GM10266 (cell line): ENCODE data around the gene PRDM15.
A peak's percentile ranks its signal among the peaks of the same experiment; 100 is the strongest.

Experiments
- DNase-seq: peaks from one replicate; pipeline ENCODE4 v3.0.0; 2012; ENCODE audit errors: extremely low spot score
- TF ChIP-seq, protein P1 (sequence below): IDR thresholded peaks from 2 replicates; pipeline ENCODE4 v1.5.1; 2012; ENCODE audit warnings: mild to moderate bottlenecking, low read depth; ENCODE audit not compliant: control insufficient read depth, insufficient read depth; ENCODE audit errors: missing control alignments

Gene PRDM15

DNA sequence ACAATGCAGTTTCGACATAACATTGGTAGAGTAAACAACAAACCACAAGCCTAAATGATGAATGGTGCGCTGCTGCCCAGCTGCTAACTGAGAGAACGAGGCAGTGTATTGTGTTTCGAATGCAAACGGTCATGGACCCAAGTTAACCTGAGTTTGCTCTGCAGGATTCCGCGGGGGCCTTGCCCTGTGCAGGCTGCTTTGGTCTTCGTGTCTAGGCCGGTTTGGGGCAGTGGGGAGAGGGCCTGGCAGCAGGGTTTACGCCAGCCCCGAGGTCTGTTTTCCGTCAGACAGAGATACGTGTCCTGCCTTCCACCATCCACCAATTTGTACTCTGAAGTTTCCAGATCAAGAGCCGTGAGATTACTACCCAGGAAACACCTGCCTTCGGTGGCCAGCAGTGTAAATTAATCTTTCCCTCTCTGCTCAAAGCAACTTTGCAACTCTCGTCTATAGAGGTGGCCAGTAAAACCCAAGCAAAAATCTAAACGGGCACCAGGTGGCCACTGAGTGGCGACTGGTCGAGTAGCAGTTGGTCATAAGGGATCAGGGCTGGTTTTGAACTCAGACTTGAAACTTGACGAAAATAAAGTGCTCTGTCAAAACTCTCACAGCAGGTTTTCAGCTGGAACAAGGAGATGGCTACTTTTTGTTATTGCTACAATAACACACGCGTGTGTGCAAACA is 6.3 kb upstream of the PRDM15 start:
- DNase-seq, result no peak
- TF ChIP-seq, protein P1, sequence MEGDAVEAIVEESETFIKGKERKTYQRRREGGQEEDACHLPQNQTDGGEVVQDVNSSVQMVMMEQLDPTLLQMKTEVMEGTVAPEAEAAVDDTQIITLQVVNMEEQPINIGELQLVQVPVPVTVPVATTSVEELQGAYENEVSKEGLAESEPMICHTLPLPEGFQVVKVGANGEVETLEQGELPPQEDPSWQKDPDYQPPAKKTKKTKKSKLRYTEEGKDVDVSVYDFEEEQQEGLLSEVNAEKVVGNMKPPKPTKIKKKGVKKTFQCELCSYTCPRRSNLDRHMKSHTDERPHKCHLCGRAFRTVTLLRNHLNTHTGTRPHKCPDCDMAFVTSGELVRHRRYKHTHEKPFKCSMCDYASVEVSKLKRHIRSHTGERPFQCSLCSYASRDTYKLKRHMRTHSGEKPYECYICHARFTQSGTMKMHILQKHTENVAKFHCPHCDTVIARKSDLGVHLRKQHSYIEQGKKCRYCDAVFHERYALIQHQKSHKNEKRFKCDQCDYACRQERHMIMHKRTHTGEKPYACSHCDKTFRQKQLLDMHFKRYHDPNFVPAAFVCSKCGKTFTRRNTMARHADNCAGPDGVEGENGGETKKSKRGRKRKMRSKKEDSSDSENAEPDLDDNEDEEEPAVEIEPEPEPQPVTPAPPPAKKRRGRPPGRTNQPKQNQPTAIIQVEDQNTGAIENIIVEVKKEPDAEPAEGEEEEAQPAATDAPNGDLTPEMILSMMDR, result peak; percentile 9

DNA sequence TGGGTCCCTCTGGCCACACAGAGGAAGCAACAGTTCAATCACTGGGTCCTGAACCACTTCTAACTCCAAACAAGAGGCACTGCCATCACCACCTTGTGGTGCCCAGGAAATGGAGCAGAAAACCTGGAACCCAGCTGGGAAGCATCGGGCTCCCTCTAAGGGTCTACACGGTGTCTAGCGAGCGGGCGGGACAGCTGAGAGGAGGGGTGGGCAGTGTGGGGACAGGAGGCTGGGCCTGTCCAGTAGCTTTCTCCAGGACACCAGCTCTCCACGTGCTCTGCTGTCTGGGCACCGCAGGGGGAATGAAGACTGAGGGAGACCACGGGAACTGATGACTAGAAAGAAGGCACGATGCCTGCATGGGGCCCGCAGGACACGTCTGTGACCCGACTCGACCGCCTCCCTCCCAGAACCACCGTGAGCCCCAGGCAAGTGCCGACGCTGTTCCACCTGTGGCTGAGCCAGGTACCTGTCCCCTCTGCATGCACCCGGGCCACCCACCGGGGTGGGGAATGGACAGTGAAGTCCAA is 5.4 kb upstream of the PRDM15 start:
- TF ChIP-seq, protein P1, result no peak
- no peak for DNase-seq

DNA sequence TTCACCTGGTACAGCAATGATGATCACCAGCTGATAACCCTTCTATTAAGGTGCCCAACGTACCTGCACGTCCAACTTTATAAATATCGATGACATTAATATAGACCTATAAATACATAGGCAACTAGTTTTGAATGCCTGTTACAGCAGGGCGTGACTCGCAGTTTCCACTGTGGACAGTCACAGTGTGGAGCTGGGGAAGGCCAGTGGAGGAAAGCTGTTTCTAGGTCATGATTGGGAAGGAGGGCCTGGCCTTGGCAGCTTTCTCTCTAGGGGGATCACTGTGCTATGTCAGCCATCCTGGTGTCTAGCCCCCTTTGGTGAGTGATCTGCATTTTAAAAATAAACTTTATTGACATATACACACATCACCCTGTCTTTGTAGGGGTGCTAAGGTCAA is 4.4 kb upstream of the PRDM15 start:
- no peak for DNase-seq

DNA sequence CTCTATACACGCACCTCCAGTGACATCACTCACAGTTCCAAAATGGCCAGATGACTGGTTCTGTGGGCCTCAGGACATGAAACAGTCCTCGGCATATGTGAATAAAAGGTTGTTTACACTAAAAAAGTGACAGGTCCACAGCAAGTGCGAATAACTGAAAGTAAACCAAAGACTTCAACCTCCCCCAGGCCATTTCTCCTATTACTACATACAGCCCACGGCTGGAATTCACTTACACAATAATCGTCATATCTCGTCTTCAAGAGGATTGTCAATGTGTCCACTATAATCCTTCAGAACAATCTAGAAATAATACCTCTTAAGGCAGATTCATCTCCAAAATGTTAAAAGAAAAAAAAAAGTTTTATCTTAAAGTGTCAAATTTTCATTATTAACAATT is 1.9 kb upstream of the PRDM15 start:
- TF ChIP-seq, protein P1, result no peak
- no peak for DNase-seq

More for the DNA sequence above, 4.4 kb upstream of the PRDM15 start:
- TF ChIP-seq, protein P1, result no peak

DNA sequence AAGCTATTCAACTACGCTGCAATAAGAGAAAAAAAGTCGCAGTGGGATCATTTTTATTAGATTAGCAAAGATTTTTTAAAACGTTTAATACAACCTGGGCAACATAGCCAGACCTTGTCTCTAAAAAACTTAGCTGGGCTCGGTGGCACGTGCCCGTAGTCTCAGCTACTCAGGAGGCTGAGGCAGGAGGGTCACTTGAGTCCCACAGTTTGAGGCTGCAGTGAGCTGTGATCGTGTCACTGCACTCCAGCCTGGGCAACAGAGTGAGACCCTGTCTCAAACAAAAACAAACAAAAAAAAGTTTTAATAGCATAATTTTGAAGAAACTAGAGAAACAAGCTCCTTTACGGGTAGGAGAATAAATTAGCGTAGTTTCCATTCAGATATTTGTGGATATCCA is 1.0 kb upstream of the PRDM15 start:
- TF ChIP-seq, protein P1, result no peak
- DNase-seq, result no peak

DNA sequence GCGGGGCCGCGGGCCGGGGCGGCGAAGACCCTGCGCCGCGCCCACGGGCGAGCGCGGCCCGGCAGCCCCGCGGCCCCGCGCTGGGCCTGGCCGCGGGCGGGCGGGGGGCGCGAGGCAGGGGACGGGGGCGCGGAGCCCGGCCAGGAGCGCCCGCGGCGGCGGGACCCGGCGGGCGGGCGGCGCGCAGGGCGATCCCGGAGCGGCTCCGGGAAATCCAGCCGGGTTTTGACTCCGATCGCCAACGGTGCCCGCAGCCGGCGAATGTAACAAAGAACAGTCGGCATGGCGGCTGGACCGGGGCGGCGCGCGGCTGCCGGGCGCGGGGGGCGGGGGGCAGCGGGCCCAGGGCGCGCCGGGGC is 334 bp downstream of the PRDM15 start:
- TF ChIP-seq, protein P1, result no peak
- peak; percentile 93 for DNase-seq

DNA sequence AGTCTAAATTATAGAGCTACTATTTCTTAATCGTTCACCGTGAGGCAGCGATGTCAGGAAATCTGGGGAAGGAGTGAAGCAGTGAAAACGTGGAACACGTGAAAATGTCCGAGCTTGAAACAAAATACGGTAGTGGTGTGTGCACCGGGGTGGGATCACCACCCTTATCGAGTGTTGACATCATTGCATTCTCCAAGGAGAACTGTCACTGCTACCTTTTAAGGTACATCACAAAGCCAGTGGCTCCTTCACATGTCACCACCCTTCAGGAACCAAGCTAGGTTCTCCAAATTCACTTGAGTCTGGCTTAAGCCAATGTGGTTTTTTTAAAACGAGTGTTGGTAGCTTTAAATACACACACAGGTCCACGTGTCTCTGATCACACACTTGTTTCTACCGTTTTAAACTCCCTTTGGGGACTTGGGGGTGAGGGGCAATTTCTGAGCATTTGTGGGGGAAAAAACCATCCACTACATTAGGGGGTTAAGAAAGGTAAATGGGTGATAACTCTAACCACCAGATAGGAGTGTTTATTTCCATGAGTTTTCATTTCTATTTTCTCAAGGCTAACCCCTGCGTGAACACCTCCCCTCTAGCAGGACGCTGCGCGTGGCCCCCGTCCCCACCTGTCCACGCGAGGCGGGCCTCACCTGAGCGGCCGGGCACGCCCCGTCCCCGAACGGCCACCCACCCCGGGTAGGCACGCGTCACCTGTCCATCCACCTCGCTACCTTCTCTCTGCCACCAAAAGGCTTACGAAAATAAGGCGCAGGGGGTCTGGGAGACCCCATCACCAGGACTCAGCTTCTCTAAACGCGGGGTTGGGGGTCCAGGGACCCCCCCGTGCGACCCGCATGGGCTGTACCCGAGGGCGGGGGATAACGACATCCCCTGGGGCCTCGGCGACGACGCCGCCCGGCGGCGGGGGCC is 978 bp downstream of the PRDM15 start:
- TF ChIP-seq, protein P1, result no peak

More for the DNA sequence above, 978 bp downstream of the PRDM15 start:
- DNase-seq, result peak; percentile 58
